OCI-LY1 (cell line): ENCODE results near the gene RTRAF.

Experiments
- EZH2 ChIP-seq: fragments of 200-600 bp; sonication (generic), shearing (Covaris generic); IDR thresholded peaks from 2 replicates; pipeline ENCODE4 v1.8.0; 2017; ENCODE audit warnings: borderline replicate concordance, mixed run types, mild to moderate bottlenecking, antibody characterized with exemption, low read length, moderate library complexity, mixed read lengths
- TF ChIP-seq, protein P1 (sequence below): fragments of 200-600 bp; sonication (generic), shearing (Covaris generic); IDR thresholded peaks from 2 replicates; pipeline ENCODE4 v1.5.1; 2017; ENCODE audit warnings: mild to moderate bottlenecking, antibody characterized with exemption, low read length, moderate library complexity, mixed read lengths

DNA sequence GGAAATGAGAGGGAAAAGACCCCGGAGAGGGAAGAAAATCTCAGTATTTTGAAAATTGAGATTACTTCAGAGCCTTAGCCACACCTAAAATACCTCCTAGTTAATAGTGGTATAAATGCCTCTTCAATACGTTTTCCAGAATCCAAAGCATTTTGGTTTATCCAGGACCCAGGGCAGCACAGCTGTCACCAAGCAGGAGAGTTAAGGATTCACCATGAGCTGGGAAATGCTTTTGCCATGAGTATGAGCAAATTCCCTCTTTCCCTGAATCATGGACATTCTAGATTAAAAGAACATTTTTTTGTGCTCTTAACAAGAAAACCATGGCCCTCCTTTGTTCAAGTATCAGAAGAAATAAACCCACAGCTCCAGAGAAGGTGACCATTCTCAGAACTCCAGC is 21.8 kb upstream of the RTRAF start:
- TF ChIP-seq, protein P1, sequence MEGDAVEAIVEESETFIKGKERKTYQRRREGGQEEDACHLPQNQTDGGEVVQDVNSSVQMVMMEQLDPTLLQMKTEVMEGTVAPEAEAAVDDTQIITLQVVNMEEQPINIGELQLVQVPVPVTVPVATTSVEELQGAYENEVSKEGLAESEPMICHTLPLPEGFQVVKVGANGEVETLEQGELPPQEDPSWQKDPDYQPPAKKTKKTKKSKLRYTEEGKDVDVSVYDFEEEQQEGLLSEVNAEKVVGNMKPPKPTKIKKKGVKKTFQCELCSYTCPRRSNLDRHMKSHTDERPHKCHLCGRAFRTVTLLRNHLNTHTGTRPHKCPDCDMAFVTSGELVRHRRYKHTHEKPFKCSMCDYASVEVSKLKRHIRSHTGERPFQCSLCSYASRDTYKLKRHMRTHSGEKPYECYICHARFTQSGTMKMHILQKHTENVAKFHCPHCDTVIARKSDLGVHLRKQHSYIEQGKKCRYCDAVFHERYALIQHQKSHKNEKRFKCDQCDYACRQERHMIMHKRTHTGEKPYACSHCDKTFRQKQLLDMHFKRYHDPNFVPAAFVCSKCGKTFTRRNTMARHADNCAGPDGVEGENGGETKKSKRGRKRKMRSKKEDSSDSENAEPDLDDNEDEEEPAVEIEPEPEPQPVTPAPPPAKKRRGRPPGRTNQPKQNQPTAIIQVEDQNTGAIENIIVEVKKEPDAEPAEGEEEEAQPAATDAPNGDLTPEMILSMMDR = no peak
- no peak for TF ChIP-seq EZH2
